HL-60 (cell line): ENCODE results near the gene SLIT1.

Experiments
- CTCF ChIP-seq: IDR thresholded peaks from one replicate; pipeline ENCODE4 v1.5.1; 2011; ENCODE audit warnings: low read length, control low read depth, inconsistent platforms; ENCODE audit not compliant: insufficient read depth
- POLR2AphosphoS5 ChIP-seq: IDR thresholded peaks from 2 replicates; pipeline ENCODE4 v1.6.1; 2012; ENCODE audit warnings: low read depth
- REST ChIP-seq: IDR thresholded peaks from 2 replicates; pipeline ENCODE4 v1.6.1; 2012; ENCODE audit warnings: low read depth; ENCODE audit not compliant: insufficient replicate concordance

- TF ChIP-seq POLR2AphosphoS5 (no peak), CTCF (no peak), REST (no peak)
These were observed 172.2 kb downstream of the SLIT1 start for GRCh38 chr10:97013568-97013967.
